Activated naive CD4-positive, alpha-beta T cell (primary cell): ENCODE results near the gene KLF16.

ENCODE experiments used
- DNase-seq, 4 experiments: peaks; one replicate each; lab custom pipeline; 2025; lab: John Stamatoyannopoulos, UW

The KLF16 gene

DNA sequence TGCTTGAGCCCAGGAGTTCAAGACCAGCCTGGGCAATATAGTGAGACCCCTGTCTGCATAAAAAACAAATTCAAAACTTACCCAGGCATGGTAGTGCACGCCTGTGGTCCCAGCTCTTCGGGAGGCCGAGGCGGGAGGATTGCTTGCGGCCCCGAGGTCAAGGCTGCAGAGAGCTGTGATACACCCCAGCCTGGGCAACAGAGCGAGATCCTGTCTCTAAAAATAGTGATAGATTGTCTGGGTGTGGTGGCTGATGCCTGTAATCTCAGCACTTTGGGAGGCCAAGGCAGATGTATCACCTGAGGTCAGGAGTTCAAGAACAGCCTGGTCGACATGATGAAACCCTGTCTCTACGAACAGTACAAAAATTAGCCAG lies 4.0 kb upstream of the KLF16 start:
- DNase-seq = no peak

DNA sequence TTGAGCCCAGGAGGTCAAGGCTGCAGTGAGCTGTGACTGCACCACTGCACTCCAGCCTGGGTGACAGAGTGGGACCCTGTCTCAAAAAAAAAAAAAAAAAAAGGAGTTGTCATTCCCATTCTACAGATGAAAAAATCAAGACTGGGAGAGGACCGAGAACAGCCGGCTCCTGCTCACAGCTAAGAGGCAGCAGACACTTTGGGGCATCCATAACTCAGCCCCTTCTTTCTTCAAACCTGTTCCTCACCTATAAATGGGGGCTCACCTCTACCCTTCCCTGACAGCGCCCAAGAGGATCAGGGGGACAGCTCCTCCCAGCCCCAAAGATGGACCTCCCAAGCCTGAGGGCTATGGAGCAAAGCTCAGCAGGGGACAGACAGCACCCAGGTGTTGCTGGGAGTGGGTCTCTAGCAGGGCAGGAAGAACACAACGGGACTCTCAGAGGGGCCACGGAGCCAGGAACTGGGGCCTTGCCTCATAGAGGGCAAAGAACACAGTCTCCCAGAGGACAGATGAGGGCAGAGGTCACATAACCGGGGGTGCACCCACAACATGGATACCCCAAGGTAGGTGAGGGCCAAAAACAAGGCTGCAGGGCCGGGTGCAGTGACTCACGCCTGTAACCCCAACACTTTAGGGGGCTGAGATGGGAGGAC lies 3.4 kb upstream of the KLF16 start:
- no peak for DNase-seq

DNA sequence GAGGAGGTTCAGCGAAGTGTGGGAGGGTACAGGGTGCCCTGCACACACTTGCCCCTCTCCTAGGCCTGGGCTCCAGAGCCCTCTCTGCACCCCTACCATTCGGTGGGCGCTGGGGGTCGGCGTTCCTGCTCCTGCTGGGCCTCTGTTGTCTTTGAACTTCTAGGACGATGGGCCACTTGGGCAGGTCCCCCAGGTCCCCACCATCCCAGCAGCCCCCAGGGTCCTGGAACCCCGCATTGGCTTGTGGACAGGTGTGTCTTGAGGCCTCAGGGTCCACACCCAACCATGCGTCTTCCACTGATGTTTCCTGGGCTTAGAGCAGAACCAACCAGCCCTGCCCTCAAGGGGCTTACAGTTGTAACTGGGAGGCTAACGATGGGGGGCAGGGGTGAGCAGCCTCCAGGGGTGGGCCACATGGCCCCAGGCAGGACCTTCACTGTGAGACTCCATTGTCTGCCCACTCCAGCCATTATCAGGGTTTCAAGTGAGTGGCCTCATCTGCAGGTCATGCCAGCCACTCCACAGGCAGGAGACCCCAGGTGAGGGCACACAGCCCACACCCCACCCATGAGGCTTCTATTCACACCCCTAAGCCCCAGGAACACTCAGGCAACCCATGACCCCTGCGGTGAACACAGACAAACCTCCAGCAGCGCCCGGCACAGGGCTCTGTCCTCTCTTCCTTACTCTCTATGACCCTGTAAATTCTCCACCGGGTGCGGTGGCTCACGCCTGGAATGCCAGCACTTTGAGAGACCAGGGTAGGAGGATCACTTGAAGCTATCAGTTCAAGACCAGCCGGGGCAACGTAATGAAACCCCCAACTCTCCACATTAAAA lies 2.0 kb upstream of the KLF16 start:
- DNase-seq = no peak

DNA sequence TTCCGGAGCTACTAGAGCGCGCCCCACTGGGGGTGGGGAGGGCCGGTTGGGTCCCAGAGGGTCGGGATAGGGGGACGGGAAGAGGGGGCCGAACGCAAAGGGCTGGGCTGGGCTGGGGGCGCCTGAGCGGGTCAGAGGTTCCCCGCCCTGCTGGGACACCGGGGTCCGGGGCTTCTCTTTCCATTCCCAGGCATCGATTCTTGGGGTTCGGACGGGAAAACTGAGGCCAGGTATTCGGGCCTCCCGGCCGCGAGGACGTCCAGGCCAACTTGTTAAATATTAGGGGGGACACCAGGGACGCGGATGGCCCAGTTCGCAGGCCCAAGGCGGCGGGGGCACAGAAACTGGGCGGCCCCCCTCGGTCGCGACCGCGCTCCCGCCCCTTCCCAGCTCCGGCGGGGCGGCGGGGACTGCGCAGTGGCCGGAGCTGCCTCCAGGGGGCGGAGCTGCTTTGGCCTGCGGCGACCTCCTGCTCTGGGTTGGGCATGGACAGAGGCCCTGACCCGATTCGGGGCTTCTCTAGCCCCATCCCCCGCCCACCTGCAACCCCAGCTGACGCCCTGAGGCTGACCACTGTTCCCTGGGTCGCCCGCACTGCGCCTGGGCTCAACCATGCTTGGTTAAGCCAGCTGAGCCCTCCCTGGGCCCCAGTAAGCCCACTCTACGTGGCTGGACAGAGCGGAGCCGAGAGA lies 1.2 kb upstream of the KLF16 start:
- peak in 2 of 4 experiments; percentile 43 to 44 for DNase-seq

DNA sequence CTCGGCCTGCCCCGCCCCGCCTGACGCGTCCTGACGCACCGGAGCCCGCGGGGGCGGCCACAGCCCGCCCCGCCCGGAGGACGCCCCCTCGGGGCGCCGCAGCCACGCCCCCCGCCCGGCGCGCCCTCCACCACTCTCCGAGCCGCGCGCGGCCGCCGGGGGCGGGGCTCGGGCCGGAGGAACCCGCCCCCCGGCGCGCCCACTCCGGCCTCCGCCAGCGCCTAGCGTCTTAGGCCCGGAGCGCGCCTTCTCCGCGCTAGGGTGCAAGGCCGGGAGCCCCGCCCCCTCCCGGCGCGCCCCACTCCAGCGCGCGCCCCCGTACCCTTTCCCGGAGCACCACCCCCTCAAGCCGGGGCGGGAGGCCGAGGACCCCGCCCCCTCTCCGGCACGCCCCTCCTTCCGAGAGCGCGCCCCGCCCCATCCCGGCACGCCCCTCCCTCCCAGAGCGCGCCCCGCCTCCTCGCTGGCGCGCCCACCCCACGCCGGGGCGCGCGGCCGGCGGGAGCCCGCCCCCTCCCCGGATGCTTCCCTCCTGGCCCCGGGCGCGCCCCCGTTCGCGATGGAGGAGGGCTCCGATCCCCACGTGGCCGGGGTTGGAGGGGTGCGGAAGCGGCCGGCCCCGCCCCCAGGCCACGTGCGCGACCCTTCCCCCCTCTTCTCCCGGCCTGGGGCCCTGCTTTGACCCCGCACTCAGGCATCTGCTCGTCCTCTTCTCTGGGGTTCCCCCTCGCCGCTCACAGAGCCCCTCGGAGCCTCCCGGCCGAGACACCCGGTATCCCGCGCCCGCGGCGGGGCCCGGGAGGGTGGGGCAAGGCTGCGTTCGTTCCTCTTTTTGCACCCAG lies 480 bp upstream of the KLF16 start:
- DNase-seq = peak; percentile 83 to 95 (median 91)

DNA sequence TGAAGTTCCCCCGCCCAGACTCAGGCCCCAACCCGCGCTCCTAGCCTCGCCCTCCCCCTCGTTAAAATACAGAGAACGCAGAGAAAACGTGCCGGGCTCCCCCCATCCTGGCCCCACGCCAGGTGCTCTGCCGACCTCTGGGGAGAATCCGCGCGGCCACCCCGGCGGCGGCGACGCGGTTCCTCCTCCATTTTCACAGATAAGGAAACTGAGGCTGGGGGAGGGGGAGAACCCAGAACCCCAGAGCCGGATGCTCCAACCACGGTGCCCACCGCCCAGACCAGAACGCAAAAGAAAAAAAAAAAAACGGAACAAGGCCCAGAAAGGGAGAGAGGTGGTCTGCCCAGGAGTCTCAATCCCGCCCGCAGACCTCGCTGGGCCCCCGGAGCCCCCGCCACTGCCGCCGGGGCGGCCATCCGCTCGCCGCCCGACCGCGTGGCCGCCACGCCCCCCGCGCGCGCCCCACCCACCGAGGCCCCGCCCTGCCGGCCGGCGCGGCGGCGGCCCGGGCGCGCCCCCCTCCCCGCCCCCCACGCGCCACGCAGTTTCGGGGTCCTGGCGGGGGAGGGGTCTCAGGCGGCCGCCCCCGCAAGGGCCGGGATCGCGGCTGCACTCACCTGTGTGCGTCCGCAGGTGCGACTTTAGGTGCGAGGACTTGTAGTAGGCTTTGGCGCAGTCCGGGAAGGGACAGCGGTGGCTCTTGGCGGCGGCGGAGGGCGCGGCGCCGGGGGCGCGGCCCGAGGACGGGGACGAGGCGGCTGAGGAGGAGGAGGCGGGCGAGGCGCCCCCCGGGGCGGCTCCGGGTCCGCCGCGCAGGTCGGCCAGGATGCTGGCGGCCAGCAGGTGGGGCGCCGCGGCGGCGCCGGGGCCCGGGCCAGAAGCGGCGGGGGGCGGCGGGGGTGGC lies 703 bp downstream of the KLF16 start:
- DNase-seq = peak in 3 of 4 experiments; percentile 31 to 55 (median 44)

DNA sequence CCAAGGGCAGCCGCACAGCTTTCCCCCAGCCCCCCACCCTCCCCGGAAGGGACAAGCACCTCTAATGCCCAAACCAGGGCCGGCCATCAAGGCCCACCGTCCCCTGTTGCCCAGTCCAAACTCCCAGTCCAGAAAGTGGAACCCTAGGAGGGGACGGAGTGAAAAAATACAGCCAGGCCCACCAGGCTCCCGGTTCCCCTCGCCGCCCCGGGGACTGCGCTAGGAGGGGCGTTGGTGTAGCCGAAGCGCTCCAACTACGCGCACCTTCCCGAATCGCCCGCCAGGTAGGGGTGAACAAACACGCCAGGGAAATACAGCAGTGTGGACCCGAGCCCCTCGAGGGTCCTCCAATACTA lies 1.3 kb downstream of the KLF16 start:
- DNase-seq = no peak

DNA sequence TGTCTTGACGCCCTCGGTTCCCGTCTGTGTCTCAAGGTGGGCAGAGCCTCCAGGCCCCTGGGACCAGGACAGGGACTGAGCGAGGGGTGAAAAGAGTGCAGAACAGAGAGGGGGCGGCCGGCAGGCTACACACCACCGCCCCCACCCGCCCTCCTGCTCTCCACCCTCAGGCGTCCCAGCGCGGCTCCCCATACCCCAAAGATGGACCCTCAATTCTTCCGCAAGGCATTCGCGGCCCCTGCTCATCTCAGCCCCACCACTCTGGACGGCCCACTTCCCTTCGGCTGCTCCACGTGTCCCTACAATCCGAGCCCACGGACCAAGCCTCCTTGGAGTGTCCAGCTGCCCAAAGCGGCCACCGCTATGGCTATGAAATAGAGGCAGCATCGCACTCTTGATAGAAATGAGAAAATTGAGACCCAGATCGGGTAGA lies 1.8 kb downstream of the KLF16 start:
- DNase-seq = no peak

DNA sequence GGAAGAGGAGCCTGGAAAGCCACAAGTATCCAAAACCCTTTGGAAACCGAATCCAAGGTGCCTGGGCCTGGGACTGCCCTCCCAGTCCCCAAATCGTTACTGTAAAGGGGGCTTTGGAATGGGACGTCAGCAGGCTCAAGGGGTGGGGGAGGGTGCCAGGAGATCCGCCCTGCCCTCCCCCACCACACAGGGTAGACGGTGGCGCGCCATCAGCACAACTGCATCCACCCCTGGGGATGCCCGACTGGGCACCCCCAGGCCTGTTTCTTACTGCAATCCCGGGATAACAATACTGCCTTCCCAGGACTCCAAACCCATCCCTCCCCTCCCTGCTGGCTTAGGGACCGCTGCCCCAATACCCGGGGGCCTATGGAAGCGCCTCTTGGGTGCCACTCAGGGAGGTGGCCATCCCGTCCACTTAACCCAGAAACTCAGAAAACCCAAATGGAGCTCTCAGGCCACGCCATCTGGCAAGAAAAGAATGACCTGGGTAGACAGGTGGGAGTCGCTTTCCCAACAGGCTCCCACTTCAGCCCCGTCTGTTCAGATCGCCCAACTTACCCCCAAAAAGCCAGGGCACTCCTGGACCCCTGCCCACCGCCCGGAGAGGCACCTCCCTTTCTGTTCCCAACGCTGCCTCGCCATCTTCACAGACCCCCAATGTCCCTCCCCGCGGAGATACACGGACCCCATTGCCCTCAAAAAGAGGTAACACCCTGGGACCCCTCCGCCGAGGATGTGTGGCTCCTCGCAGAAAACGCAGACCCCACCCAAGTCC lies 2.4 kb downstream of the KLF16 start:
- no peak for DNase-seq

DNA sequence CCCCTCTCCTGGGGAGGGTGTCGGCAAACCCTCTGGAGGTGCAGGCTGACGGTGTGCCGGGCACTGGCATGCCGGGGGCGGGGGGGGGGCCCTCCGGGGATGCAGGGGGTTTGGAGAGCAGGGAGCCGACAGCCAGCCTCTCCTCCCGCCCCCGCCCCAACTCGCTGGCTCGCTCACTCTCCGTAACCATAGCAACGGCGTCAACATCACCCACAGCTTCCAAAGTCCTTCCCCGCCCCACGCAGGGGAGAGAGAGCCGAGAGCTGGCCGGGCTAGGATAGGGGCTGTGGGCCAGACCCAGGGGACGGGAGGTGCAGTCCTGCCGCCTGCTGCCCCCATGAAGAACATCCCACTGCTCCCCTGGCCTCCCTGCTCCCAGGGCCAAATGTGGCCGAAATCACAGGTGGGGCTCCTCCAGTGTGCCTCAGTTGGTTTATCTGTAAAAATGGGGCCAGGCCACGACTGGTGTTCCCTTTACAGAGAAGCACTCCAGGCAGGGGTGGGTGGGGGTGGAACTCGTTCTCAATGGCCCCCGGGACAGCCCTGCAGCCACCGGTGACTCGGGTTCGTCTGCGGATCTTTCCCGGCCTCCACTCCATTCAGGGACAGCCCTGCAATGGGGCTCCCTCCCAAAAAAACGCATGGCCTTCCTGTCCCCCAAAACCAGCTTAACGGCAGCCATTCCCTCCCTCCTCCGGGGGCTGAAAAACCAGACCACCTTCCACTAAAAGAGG lies 3.2 kb downstream of the KLF16 start:
- DNase-seq = peak in 2 of 4 experiments; percentile 23 to 52

DNA sequence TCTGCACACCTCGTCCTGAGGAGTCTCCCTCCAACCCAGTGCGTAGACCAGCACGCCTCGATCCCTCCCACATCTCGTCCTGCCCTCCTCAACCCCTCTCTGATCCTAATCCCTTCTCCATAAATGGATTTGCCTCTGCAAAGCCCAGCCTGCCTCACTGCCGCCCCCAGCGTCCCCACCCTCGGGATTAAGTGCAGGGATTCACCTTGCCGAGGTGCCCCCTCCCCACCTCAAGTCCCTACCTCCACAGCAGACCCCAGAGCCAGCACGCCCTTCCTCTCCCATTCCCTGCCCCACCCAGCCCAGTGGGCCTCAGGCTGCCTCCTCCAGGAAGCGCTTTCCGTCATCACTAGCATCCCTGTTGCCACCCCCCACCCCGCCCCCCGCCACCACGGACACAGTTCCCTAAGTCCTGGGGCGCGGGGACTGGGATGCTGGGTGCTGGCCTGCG lies 4.0 kb downstream of the KLF16 start:
- DNase-seq = no peak

DNA sequence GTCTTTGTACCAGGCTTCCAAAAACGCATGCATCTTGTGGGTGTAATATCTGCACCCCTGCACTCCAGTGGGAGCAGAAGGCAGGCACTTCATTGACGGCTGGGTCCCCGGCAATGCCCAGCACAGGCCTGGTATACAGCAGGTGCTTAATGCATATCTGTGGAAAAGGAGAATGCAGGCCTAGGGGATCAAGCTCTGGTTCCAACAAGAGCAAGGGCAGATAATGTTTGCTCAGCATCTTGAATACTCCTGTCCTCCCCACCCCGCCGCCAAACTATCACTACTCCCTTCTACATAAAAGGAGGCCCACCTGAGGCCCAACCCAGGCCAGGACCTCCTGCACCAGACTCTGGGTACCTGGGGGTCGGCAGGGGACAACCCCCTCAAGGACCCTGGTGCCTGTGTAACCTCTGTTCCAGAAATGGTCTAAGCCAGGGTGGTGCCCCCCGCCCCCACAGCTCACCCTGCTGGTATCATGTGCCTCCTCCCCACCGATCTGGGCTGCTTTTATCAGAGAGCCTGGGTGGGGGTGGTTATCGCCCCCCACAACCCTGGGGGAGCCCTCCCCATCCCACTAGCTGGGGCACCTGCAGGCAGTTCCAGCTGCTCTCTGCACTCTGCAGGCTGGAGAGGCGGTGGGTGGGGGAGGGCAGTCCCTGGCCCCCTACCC lies 4.8 kb downstream of the KLF16 start:
- no peak for DNase-seq

DNA sequence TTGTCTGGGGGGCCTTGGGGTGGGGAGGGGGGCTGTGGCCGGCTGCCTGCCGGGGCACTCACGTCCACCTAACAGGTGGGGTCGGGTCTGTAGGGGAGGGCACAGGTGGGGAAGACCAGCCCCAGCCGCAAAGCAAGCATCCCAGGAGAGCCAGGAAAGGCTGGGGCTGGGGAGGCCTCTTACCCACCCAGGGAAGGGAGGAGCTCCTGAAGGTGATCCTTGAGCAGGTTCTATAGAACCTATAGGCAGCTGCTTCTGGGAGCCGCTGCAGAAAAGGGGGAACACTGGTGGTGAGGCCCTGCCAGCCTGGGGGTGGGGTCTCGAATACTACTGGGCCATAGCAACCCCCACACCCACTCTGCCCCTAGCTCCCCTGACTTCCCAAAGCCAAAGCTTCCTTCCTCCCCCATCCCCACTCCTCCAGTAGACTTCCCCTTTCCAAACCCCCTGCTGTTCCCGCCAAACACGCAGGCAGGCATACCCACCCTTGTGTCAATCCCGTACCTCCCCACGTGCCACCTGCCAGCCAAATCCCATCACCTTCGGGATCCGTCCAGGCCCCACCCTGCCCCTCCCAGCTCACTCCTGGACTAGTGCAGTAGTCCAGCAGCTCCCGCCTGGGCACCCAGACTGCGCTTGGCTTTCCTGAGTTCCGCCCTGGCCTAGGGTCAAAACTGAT lies 5.6 kb downstream of the KLF16 start:
- no peak for DNase-seq

DNA sequence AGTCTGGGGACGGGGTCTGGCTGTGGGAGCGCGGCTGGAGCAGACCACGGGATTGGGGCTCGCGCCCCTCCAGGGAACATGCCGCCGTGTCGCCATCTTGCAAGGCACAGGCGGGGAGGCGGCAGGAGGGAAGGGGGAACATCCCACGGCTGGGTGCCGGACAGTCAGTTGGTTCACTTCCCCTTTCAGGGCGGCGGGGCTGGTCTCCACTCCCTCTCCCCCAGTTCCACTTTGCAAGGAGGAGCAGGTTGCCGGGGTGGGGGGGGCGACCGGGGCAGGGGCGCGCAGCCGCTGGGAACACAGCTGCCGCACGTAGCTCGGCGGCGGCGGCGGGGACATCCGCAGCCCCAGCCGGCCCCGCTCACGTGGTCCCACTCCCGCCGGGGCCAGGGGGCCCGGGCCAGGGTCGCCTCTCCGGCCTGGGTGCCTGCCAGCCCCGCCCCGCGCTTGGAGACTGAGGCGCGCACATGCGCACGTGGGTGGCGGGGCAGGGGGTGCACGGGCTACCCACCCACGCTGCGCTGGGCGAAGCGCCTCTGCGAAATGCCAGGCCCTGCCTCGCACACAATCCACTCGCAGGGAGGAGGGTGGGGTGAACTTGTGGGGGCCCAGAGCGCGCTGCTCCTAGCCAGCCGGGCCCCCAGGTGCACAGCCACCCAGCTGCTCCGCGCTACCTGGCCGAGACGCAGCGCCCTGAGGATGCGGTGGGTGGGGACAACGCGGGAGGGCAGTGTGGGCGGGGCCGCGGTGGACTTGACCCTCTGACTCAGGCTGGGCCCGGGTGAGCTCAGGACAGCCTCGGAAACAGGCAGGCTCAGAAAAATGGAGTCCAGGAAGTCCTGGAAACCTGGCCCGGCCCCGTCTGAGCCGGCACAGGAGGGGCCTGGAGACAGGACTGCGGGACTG lies 6.4 kb downstream of the KLF16 start:
- DNase-seq = peak in 1 of 4 experiments; percentile 35

DNA sequence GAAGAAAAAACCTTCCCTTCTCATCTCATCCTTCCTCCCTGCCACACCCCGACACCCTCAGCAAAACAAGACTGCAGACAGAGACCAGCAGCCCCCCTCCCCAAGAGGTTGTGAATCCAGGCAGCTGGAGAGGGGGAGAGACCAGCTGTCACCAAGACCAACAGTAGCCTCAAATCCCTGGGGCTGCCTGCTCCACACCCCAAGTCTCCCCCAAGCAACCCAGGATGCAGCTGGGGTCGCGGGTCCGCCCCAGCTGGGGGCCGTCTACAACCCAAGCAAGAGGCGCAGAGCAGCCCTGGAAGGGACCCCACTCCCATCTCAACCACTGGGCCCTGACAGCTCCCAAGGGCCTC lies 7.1 kb downstream of the KLF16 start:
- DNase-seq = no peak

DNA sequence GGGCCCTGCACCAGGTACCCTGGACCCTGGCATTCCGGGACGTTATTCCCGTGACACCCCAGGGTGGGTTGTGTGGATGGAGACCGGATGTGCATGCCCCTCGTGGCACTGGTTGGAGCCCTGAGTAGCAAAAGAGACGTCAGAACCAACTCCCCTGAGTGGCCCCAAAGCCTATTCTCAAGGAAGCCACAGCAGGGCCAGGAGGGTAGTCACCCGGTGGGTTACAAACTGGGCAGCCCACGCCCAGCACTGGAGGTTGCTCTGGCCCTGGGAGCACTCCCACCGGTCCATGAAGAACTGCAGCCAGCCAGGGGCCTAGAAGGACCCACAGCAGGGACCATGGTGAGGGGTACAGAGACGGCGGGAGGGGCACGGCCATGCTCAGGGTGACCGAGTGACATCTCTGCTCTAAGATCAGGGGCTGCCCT lies 7.5 kb downstream of the KLF16 start:
- DNase-seq = no peak
